Progenitor cell of endocrine pancreas (in vitro differentiated cells): ENCODE measurements around the gene ERP44. TPM values are rescaled to one million over a fixed set of nuclear protein-coding genes. Genes with fewer than 3 reads are reported as not detected.

Experiments
- DNase-seq: peaks from one replicate; pipeline ENCODE4 v3.0.0; 2021; ENCODE audit warnings: low spot score; ENCODE audit not compliant: unreplicated experiment
- H3K27ac Mint-ChIP-seq: 2 replicates; pipeline ENCODE4 v1.8.0; 2021; ENCODE audit warnings: mild to moderate bottlenecking, moderate library complexity, mixed read lengths
- H3K27me3 Mint-ChIP-seq: 2 replicates; pipeline ENCODE4 v1.8.0; 2021; ENCODE audit warnings: mixed read lengths
- H3K36me3 Mint-ChIP-seq: 2 replicates; pipeline ENCODE4 v1.8.0; 2022; ENCODE audit warnings: mixed read lengths; ENCODE audit not compliant: insufficient read depth
- H3K4me1 Mint-ChIP-seq: 2 replicates; pipeline ENCODE4 v1.8.0; 2021; ENCODE audit warnings: low read depth, mixed read lengths
- H3K4me3 Mint-ChIP-seq: 2 replicates; pipeline ENCODE4 v1.8.0; 2021; ENCODE audit warnings: low read depth, mild to moderate bottlenecking, moderate library complexity, mixed read lengths
- H3K9me3 Mint-ChIP-seq: 2 replicates; pipeline ENCODE4 v1.8.0; 2021; ENCODE audit warnings: low read depth, mixed read lengths
- total RNA-seq: library from RNA; stranded (reverse); gene quantifications from 2 replicates; pipeline ENCODE4 v1.2.1, GENCODE V29; 2021
- TF ChIP-seq, protein P1 (sequence below): fragments of 200-600 bp; sonication (generic); IDR thresholded peaks from one replicate; pipeline ENCODE4 v1.5.0; 2021; ENCODE audit warnings: antibody characterized with exemption, mild to moderate bottlenecking; ENCODE audit not compliant: unreplicated experiment

The ERP44 gene
- total RNA-seq, 1 donor from 2014 or later: 19.7 TPM

DNA sequence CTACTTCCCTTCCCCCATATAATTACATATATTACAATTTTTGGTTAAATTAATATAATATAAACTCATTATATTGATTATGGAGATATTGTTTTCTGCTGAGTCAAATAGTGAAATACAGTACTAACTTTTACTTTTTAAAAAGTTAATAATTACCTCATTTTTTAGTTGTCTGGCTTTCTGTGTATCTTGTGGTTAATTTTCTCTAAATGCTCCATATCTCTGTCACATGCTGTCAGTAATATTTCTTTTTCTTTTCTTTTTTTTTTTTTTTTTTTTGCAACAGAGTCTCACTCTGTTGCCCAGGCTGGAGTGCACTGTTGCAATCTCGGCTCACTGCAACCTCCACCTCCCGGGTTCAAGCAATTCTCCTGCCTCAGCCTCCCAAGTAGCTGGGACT lies 169.1 kb downstream of the ERP44 start:
- H3K27me3 Mint-ChIP-seq: no peaks in the 10 kb centered on the region
- TF ChIP-seq, protein P1, sequence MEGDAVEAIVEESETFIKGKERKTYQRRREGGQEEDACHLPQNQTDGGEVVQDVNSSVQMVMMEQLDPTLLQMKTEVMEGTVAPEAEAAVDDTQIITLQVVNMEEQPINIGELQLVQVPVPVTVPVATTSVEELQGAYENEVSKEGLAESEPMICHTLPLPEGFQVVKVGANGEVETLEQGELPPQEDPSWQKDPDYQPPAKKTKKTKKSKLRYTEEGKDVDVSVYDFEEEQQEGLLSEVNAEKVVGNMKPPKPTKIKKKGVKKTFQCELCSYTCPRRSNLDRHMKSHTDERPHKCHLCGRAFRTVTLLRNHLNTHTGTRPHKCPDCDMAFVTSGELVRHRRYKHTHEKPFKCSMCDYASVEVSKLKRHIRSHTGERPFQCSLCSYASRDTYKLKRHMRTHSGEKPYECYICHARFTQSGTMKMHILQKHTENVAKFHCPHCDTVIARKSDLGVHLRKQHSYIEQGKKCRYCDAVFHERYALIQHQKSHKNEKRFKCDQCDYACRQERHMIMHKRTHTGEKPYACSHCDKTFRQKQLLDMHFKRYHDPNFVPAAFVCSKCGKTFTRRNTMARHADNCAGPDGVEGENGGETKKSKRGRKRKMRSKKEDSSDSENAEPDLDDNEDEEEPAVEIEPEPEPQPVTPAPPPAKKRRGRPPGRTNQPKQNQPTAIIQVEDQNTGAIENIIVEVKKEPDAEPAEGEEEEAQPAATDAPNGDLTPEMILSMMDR: no peak
- peaks cover 2% of the 10 kb centered on the region for H3K4me1 Mint-ChIP-seq
- peaks cover 34% of the 10 kb centered on the region for H3K36me3 Mint-ChIP-seq
- no peak overlapping the region for H3K4me3 Mint-ChIP-seq
- no peak overlapping the region for H3K27ac Mint-ChIP-seq
- H3K9me3 Mint-ChIP-seq: peaks cover 18% of the 10 kb centered on the region
- no peak for DNase-seq

Other genes starting within 250 kb of the ERP44 start
- gene STX17, start 192.3 kb downstream of the ERP44 start, total RNA-seq: 42.4 and 47.5 TPM in 2 replicates
- 28.1 and 29.5 TPM in 2 replicates for gene INVS, start 243 bp upstream of the ERP44 start, total RNA-seq